Body of pancreas (tissue), 4 donors: ENCODE results near the gene AVPR2. TPM values are rescaled to one million over a fixed set of nuclear protein-coding genes. Genes with fewer than 3 reads are reported as not detected.

Experiments
- ATAC-seq: fragments of 150-250 bp; one replicate; pipeline ENCODE4 v1.9.1; 2016
- DNase-seq, 4 donors: peaks; one replicate each; pipeline ENCODE4 v3.0.0-alpha.2; 2019
- H3K27ac ChIP-seq, 4 donors: fragments of 200-600 bp; sonication (generic); 1 replicate in 3 of 4; 2 replicates in 1 of 4; pipeline versions ENCODE4 v1.5.1 to v1.6.1; 2016 to 2019; ENCODE audit warnings: mild to moderate bottlenecking in 1 of 4, mixed read lengths in 1 of 4, moderate library complexity in 1 of 4
- H3K27me3 ChIP-seq, 2 donors: fragments of 200-600 bp; sonication (generic); one replicate each; pipeline ENCODE4 v1.6.0; 2016; ENCODE audit warnings: mild to moderate bottlenecking in 1 of 2
- H3K36me3 ChIP-seq, 2 donors: fragments of 200-600 bp; sonication (generic); replicated peaks in 1 of 2; 2 replicates each; pipeline ENCODE4 v1.5.1; 2016; ENCODE audit warnings: low read depth in 2 of 2; ENCODE audit not compliant: insufficient read depth in 1 of 2
- H3K4me1 ChIP-seq: fragments of 200-600 bp; sonication (generic); one replicate; pipeline ENCODE4 v1.6.0; 2016
- H3K4me3 ChIP-seq, 2 donors: fragments of 200-600 bp; sonication (generic); 1 replicate in 1 of 2; 2 replicates in 1 of 2; pipeline ENCODE4 v1.5.1; 2016 to 2019
- H3K9me3 ChIP-seq, 3 donors: fragments of 200-600 bp; sonication (generic); 1 replicate in 2 of 3; 2 replicates in 1 of 3; pipeline ENCODE4 v1.5.1; 2016
- CTCF ChIP-seq, 7 experiments: fragments of 450-650 bp in 4 of 7; fragments of 200-600 bp in 3 of 7; sonication (generic) in 3 of 7; IDR thresholded peaks; one replicate each; pipeline ENCODE4 v1.5.1; 2016 to 2019; ENCODE audit warnings: antibody characterized with exemption in 7 of 7
- POLR2A ChIP-seq, 3 donors: fragments of 450-650 bp; IDR thresholded peaks; one replicate each; pipeline ENCODE4 v1.6.1; 2016; ENCODE audit warnings: antibody characterized with exemption in 3 of 3, mild to moderate bottlenecking in 2 of 3
- WGBS, 2 donors: methylation state at CpG; one replicate each; pipeline ENCODE4 v1.1.5; 2017; 5-methylcytosine and 5-hydroxymethylcytosine counted together
- intact Hi-C: fragments of 100-400 bp; cut with DNase I; formaldehyde crosslinking; loops from one replicate; pipeline ENCODE4 v1.15.1; 2023
- total RNA-seq, 2 donors: library from RNA; depleted of rRNA; stranded (reverse); fragments of >200 nt; gene quantifications; one replicate each; pipeline ENCODE4 v1.1.0, GENCODE V29; 2016

The AVPR2 gene
- total RNA-seq, 2 donors from 2014 or later, result 0.66 to 0.78 TPM

- no peak for TF ChIP-seq POLR2A (IDR thresholded peaks at IDR 0.05)
- Histone ChIP-seq H3K9me3 (no peaks in the 10 kb centered on the region), H3K4me3 (peak overlapping the region in 1 of 2 donors; percentile 6), H3K27ac (peak overlapping the region; percentile 76 to 96 (median 88)), H3K4me1 (peaks cover 29% of the 10 kb centered on the region), H3K36me3 (no peaks in the 10 kb centered on the region), H3K27me3 (no peaks in the 10 kb centered on the region)
- whole genome bisulfite sequencing, 2 donors, result 0 to 1% methylated on average over 1 to 8 of the region's 8 CpGs
- intact Hi-C loops, result no loop called here
- ATAC-seq (no peak), DNase-seq (no peak)
These were observed 23.1 kb downstream of the AVPR2 start for GRCh38 chrX:153927672-153927921.

DNA sequence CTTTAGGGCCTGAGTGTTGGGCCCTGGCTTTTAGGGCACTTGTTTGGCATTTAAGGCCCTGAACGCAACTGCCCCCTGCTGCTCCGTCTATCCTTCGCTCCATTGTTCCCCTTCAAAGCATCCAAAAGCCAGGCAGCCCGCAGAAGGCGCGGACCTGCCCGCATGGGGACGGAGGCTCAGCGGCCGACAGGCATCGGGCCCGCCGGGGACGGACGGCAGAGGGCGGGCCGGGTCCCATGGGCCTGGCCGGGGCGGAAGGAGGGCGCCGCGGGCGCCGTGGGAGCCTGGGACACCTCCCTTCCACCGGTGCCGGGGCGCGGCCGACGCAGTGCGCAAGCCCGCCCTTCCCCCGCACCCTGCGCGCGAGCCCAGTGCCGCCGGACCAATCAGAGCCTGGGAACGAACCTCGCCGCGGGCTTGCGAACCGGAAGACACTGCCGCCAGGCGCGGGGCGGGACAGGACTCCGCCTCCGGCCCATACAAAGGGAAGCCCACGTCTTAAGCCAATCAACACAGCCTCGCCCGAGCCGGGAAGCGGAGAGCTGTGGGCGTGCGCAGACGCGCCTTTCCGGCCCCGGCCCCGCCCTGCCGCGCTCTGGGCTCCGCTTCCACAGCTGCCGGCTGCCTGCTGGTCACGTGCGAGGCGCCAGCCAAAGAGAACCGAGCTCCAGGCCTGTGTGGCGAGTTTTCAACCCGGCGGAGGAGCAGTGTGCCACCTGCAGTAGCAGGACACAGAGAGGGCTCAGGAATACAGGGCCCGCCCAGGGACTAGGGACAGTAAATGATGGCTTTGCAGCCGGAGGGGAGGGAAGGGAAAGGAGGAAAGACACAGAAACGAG is 23.7 kb downstream of the AVPR2 start:
- WGBS, 2 donors, result 0% methylated on average over 16 to 40 of the region's 76 CpGs
- H3K27ac ChIP-seq, result peak overlapping the region; percentile 76 to 96 (median 88)
- H3K4me1 ChIP-seq, result peaks cover 26% of the 10 kb centered on the region

DNA sequence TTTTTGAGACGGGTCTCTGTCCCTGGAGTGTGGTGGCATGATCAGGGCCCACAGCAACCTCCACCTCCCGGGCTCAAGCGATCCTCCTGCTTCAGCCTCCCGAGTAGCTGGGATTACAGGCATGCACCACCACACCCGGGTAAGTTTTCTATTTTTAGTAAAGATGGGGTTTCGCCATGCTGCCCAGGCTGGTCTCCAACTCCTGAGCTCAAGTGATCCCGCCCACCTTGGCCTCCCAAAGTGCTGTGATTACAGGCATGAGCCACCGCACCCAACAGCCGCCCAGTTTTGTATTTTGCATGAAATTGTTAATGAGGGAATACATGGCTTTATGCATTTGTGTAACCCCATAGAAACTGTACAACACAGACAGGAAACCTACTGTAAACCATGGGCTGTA is 24.4 kb downstream of the AVPR2 start:
- TF ChIP-seq CTCF (IDR thresholded peaks at IDR 0.05), result no peak
- TF ChIP-seq POLR2A (IDR thresholded peaks at IDR 0.05), result no peak
- Histone ChIP-seq H3K27me3 (no peaks in the 10 kb centered on the region), H3K36me3 (no peaks in the 10 kb centered on the region), H3K4me3 (no peak overlapping the region), H3K4me1 (peaks cover 26% of the 10 kb centered on the region), H3K27ac (peak overlapping the region in 3 of 4 donors; percentile 17 to 96 (median 95)), H3K9me3 (no peaks in the 10 kb centered on the region)
- ATAC-seq (no peak), DNase-seq (no peak)
- intact Hi-C loops, result no loop called here
- 0 to 12% methylated on average over 3 to 9 of the region's 9 CpGs for WGBS, 2 donors

More for the DNA sequence above, 23.7 kb downstream of the AVPR2 start:
- Histone ChIP-seq H3K27me3 (no peaks in the 10 kb centered on the region), H3K9me3 (no peaks in the 10 kb centered on the region), H3K36me3 (no peaks in the 10 kb centered on the region), H3K4me3 (peak overlapping the region in 1 of 2 donors; percentile 6)
- DNase-seq (peak; percentile 94 to 97 (median 96)), ATAC-seq (peak; percentile 95)
- TF ChIP-seq CTCF (IDR thresholded peaks at IDR 0.05), result peak in 1 of 7 experiments; percentile 11
- peak; percentile 78 to 81 (median 80) for TF ChIP-seq POLR2A (IDR thresholded peaks at IDR 0.05)
- intact Hi-C loops, result no loop called here

GRCh38 chrX:153929576-153929975 is 25.1 kb downstream of the AVPR2 start:
- peak overlapping the region in 1 of 4 donors; percentile 95 for H3K27ac ChIP-seq
- H3K36me3 ChIP-seq, result no peaks in the 10 kb centered on the region
- DNase-seq (no peak), ATAC-seq (no peak)
- H3K9me3 ChIP-seq, result no peaks in the 10 kb centered on the region
- H3K4me1 ChIP-seq, result peaks cover 30% of the 10 kb centered on the region
- H3K4me3 ChIP-seq, result no peak overlapping the region
- H3K27me3 ChIP-seq, result no peaks in the 10 kb centered on the region
- intact Hi-C loops, result no loop called here
- 66 to 74% methylated on average over 3 to 7 of the region's 10 CpGs for WGBS, 2 donors
- TF ChIP-seq CTCF (IDR thresholded peaks at IDR 0.05) (no peak), POLR2A (IDR thresholded peaks at IDR 0.05) (no peak)

DNA sequence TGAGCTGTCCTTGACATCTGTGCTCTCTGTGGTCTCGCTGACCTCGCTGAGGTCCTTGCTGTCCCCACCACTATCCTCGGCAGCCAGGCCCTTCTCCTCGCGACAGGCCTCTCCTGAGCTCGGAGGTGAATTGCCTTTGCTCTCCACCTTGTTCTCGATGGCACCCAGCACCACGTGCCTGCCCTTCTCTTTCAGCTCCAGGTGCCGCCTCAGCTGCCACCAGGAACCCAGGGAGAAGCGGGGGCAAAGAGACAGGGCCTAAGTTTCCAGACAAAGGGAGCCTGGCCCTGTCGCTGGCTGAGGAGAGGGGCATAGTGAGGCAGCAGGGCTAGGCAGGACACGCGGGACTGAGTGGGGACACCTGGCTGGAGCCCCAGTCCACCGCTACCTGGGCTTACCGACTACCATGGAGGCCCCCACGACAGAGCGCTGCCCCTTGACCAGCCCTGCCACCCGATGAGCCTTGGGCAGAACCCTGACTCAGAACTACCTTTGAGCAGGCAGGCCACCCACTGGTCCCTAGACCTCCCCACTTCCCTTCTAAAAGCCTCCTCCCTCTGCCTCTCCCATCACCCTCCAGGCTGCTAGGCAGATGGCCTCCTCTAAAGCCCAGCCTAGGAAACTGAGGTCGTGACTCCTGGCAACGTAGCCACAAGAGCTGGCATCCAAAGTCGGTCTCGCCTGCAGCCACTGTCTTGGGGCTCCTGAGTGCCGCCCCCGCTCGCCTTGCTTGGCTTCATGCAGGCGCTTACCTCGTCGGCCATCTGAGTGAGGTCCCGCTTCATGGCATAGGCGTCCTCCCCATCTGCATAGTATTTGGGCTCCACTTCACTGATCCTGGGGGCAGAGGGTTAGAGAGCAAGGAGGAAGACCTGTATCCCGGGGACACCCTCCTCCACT is 25.8 kb downstream of the AVPR2 start:
- intact Hi-C loops, result no loop called here
- H3K27me3 ChIP-seq, result no peaks in the 10 kb centered on the region
- DNase-seq (no peak), ATAC-seq (no peak)
- 86 to 88% methylated on average over 6 to 13 of the region's 31 CpGs for WGBS, 2 donors
- H3K27ac ChIP-seq, result no peak overlapping the region
- H3K36me3 ChIP-seq, result no peaks in the 10 kb centered on the region
- TF ChIP-seq POLR2A (IDR thresholded peaks at IDR 0.05), result no peak
- no peak for TF ChIP-seq CTCF (IDR thresholded peaks at IDR 0.05)
- H3K4me3 ChIP-seq, result no peak overlapping the region
- peaks cover 30% of the 10 kb centered on the region for H3K4me1 ChIP-seq
- no peaks in the 10 kb centered on the region for H3K9me3 ChIP-seq
